ENCODE results near the gene DNER. TPM values are rescaled to one million over a fixed set of nuclear protein-coding genes. Genes with fewer than 3 reads are reported as not detected.

Gene DNER
- total and polyA plus RNA-seq, 2 of the 4 experiments (the other 2 are of a cell fraction), result under 0.01 to 0.14 TPM

DNA sequence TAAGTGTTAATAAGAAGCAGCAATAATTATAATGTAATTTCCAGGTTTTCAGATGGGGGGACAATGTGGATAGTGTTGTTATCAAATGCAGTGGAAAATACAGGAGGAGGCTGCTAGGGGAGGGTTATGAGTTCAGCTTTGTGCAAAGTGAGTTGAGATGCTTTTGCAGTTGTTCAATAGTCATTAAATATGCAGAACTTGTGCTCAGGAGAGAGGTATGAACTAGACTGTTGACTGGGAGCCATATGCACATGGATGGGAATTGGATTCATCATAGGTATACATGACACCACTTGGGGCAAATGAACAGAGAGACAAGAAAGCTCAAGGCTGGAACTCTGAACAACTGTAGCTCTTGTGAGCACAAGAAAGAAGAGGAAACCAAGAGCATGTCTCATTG is 261.1 kb downstream of the DNER start:
- no peak overlapping the region for H3K14ac ChIP-seq (replicated peaks; ENCODE audit: low read depth, low read length)
- no peaks in the 10 kb centered on the region for H3K9me1 ChIP-seq (ENCODE audit: insufficient read depth, low read length)
- no TSS peak for BruUV-seq (replicated peaks)
- H3K18ac ChIP-seq (ENCODE audit: low read depth, low read length), result no peak overlapping the region
- no peak overlapping the region for H2AFZ ChIP-seq (replicated peaks; ENCODE audit: low read length, poor library complexity)
- H3K4me2 ChIP-seq (ENCODE audit: low read depth, low read length), result no peak overlapping the region
- H3K9me3 ChIP-seq (ENCODE audit: control insufficient read depth, insufficient read depth, low read length), result no peaks in the 10 kb centered on the region
- H2BK20ac ChIP-seq (ENCODE audit: low read depth, low read length), result 0 out of 2 replicates have a peak overlapping the region, but pooled peaks have one; percentile 14
- H3K56ac ChIP-seq (ENCODE audit: extremely low read depth, insufficient read depth, low read length), result no peak overlapping the region
- no peak overlapping the region for H2AK9ac ChIP-seq (replicated peaks; ENCODE audit: low read depth, low read length, poor library complexity)
- dilution Hi-C loops (cut with HindIII; ENCODE audit: low sequenced_read_pairs, unreplicated experiment) (no loop called here), in situ Hi-C loops (cut with MboI; ENCODE audit: low sequenced_read_pairs) (no loop called here), intact Hi-C loops (cut with micrococcal nuclease) (no loop called here)
- no peaks in the 10 kb centered on the region for H3K27me3 ChIP-seq (ENCODE audit: control insufficient read depth, insufficient read depth, low read length)
- DNase-seq (no peak), ATAC-seq (ENCODE audit: low read depth) (no peak)
- H4K8ac ChIP-seq (ENCODE audit: low read depth in 2 of 2, low read length in 2 of 2), result no peak overlapping the region
- H3K4me3 ChIP-seq (ENCODE audit: insufficient read depth, low read depth, low read length), result no peak overlapping the region
- H2AK5ac ChIP-seq (ENCODE audit: low read depth, low read length), result no peak overlapping the region
- no peak overlapping the region for H3K9ac ChIP-seq (ENCODE audit: low read depth, low read length)
- TF ChIP-seq SMC3 (IDR thresholded peaks at IDR 0.05; ENCODE audit: low read depth, low read length) (no peak), RCOR1 (IDR thresholded peaks at IDR 0.05; ENCODE audit: insufficient replicate concordance, low read length) (no peak), CEBPB (IDR thresholded peaks at IDR 0.05; ENCODE audit: low read depth, low read length) (no peak), MAFK (IDR thresholded peaks at IDR 0.05; ENCODE audit: low read depth, low read length) (no peak), CHD1 (IDR thresholded peaks at IDR 0.05; ENCODE audit: low read depth, low read length) (no peak), NFE2L2 (IDR thresholded peaks at IDR 0.05; ENCODE audit: low read depth, low read length) (no peak)
- CTCF ChIA-PET, result no interaction called here
- H2BK5ac ChIP-seq (ENCODE audit: low read depth, low read length, poor library complexity, severe bottlenecking), result no peak overlapping the region
- H3K27ac ChIP-seq (ENCODE audit: insufficient read depth, low read length), result no peak overlapping the region
- no peak overlapping the region for H2BK15ac ChIP-seq (ENCODE audit: low read depth, low read length)
- POLR2A ChIA-PET (ENCODE audit: unreplicated experiment), result no interaction called here
- no peak overlapping the region for H3K4ac ChIP-seq (ENCODE audit: low read depth, low read length)
- H3K79me1 ChIP-seq (ENCODE audit: low read depth in 1 of 2, low read length in 2 of 2), result no peaks in the 10 kb centered on the region
- H3K4me1 ChIP-seq (ENCODE audit: control insufficient read depth, insufficient read depth, low read length), result no peaks in the 10 kb centered on the region; the same call in 1 of the 2 replicates
- H3K23ac ChIP-seq (ENCODE audit: low read depth, low read length), result no peak overlapping the region
- no peaks in the 10 kb centered on the region for H4K20me1 ChIP-seq (ENCODE audit: insufficient read depth, low read length)
- no peak overlapping the region for H2BK120ac ChIP-seq (ENCODE audit: low read depth, low read length)
- no peak overlapping the region for H4K5ac ChIP-seq (ENCODE audit: low read depth, low read length)
- H4K91ac ChIP-seq (ENCODE audit: insufficient read depth, low read depth, low read length), result no peak overlapping the region
- no peaks in the 10 kb centered on the region for H3K36me3 ChIP-seq (ENCODE audit: control insufficient read depth, insufficient read depth, low read length)

All from IMR-90 (cell line).